ENCODE measurements around the gene GALNTL6.

GALNTL6 gene

DNA sequence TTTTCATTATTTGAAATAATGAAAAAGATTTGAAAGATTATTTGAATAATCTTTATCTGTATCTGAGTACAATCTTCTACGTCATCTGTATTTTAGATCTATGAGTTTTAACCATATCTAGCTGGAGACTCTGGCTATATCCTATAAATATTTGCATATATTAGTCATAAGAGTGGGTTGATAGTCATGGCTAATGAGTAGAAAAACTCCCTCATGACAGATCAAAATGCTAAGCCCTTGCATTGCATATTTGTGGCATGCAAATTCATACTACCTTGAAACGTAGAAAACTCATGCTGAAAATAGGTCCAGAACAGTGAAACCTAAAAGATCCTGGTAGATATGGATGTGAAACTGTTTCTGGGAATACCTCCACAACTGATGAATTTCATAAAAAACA, 291.3 kb downstream of the GALNTL6 start:
- no peak for DNase-seq (ENCODE audit: low read depth in 1 of 2, low spot score in 1 of 2)

DNA sequence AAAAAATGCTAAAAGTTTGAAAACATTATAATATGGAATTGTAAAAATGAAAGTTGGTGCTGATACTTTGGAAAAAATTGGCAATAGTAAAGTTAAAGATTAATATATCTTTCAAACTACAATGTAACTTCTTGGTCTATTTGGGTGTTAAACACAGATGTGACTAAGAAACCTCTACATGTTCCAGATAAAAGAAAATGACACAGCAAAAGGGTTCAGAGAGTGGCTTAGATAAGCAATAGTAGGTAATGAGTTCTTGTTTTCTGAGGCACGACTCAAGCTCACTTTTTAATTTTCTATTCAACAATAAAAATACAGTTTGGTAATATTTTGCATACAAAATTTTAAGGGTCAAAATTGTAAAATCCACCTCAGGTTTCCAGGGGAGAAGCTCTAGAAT, 292.7 kb downstream of the GALNTL6 start:
- DNase-seq (ENCODE audit: low read depth in 1 of 2, low spot score in 1 of 2), result no peak

DNA sequence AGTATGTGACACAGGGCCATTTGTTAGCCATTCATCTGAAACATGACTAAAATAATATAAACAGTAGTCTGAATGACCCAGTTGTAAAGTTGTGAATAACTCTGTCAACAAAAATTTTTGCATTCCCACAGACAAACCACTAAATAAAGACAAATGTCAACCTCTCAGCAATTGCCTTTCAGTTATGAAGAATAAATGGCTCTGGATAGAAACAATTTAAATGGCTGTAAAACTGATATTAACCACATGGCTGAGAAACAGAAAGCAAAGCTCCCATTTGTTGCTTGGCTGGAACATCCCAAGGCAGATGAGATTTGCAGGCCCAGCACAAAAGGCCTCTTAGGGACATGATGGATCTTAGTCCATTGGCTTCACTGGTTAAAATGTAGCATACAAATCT, 296.3 kb downstream of the GALNTL6 start:
- no peak for DNase-seq (ENCODE audit: low read depth in 1 of 2, low spot score in 1 of 2)

- no peak for DNase-seq (ENCODE audit: low read depth in 1 of 2, low spot score in 1 of 2)
These were observed 311.6 kb downstream of the GALNTL6 start for GRCh38 chr4:172124656-172125308.

GRCh38 chr4:172125443-172125842, 312.2 kb downstream of the GALNTL6 start:
- DNase-seq (ENCODE audit: low read depth in 1 of 2, low spot score in 1 of 2), result no peak

DNA sequence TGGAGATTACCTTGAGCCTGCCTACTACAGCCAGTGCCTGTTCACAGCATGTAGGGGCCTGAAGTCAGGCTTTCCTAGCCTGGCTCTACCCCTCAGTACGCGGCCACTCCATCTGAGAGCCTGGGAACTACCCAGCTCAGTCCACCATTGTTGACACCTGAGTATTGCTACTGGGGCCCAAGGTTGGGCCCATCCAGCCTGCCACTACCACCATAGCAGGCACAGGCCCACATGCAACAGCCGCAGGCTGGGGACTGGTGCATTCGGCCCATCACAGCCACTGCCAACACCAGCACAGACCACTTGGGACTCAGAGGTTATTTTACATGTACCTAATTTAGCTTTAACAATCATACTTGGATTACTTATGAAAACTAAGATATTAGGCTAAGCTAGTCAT, 314.0 kb downstream of the GALNTL6 start:
- DNase-seq (ENCODE audit: low read depth in 1 of 2, low spot score in 1 of 2), result no peak

DNA sequence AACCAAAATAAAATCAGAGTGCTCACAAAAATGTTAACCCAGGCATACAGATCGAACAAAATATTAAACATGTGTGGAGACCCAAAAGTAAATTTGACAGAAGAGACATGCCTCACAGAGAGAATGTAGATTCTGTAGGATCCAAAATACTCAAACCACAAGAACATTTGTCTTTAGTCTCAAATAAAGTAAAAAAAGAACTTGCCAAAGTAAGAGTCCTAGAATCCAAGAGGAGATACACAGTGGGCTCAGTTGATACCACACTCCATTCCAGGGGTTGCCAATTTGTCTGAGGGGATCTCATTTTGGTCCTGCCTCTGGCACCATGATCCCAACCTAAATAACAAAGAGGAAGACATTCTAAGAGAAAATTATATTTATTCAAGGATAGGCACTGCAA, 316.4 kb downstream of the GALNTL6 start:
- no peak for DNase-seq (ENCODE audit: low read depth in 1 of 2, low spot score in 1 of 2)

DNA sequence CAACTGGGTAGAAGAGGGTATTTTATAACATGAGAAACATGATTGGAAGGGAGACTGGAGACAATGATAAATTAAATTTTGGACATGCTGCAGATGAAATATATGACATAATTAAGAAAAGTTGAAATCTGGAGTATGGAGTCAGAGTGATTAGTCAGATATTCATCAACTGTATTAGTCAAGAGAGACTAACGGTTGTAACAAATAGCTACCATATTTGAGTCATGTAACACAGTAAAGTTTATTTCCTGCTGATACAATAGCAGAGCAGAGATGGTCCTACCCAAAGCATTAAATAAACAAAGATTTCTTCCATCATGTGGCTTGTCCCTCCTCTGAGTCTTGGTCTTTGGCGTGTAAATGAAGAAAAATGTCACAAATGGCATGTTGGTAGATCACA, 321.3 kb downstream of the GALNTL6 start:
- no peak for DNase-seq (ENCODE audit: low read depth in 1 of 2, low spot score in 1 of 2)

DNA sequence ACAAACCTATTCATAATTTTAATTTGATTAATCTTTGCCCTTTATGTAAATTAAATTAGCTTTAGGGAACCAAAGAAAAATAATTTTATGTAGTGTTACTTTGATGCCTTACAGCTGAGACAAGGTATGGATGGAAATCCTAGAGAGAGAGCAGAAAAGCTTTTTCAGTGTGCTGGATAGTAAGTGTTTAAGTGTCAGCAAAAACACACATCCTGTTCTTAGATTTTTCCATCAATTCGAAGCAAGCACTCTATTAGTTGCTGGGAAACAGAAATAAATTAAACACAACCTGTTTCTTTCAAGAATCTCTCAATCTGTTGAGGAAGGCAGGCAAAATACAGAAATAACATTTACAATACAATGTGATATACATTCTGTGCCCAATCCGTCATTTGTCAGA, 327.8 kb downstream of the GALNTL6 start:
- DNase-seq (ENCODE audit: low read depth in 1 of 2, low spot score in 1 of 2), result no peak

DNA sequence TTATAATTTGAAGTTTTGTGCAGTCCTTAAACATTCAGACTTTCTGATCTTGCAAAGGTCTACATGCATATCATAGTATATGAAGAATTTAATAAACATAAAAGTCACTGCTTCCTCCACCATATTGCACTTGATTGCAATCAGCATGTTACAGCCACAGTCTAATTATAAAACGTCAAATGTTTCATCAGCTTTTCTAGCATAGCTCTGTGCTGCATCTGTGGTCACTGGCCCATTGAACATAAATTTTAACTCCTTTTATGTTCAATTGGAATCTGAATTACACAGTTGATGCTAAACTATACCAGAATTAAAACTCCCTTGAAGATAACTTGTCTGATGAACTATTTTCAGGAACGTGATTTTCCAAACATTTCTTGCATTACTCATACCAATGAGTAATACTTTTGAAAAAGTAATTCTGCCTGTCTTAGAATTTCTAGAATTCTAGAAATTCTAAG, 329.1 kb downstream of the GALNTL6 start:
- DNase-seq (ENCODE audit: low read depth in 1 of 2, low spot score in 1 of 2), result no peak

DNA sequence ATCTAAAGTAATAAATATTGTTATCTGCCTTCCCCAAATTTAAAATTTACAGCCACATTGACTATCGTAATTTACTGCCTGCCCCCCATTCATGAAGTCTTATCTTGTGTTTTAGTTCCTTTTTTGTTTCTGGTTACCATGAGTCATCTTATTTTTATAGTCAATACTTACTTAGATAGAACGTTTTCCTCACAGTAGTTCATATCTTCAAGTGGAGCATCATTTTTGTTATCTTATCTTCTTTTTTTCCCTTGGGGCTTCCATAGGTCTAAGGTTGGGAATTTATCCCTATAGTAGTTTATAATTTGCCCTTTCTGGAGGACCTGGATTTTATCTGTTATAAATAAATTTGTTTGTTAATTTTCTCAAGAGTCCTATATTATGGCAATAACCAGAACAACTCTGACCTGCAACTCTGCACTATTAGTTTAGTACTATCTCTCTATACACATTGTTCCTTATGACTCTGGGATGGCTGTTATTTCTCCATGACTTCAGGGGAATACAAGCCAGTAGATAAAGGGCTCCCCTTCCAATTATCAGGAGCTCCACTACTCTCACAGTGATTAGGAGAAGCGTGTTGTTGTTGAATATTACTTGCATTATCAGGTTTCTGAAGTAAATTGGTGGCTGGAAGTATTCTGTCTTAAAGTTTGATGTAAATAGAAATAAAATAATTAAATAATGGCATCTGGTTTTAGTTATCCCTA, 330.6 kb downstream of the GALNTL6 start:
- DNase-seq (ENCODE audit: low read depth in 1 of 2, low spot score in 1 of 2), result no peak

DNA sequence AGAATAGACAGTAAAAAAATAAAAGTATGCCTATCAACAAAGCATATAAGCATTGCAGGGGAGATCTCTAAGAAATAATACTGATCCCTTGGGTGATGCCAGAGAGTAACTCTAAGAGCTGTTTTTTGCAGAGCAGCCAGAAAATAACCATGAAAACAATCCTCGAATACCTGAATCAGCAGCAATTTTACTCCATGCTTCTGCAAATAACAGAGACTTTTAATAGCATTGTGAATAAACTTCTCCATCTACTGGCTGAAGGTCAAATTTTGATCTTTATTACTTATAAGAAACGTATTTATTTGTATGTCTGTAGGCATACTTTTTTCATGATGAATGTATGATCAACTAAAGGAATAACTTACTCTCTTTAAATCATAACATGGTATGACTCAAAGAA, 334.5 kb downstream of the GALNTL6 start:
- no peak for DNase-seq (ENCODE audit: low read depth in 1 of 2, low spot score in 1 of 2)

DNA sequence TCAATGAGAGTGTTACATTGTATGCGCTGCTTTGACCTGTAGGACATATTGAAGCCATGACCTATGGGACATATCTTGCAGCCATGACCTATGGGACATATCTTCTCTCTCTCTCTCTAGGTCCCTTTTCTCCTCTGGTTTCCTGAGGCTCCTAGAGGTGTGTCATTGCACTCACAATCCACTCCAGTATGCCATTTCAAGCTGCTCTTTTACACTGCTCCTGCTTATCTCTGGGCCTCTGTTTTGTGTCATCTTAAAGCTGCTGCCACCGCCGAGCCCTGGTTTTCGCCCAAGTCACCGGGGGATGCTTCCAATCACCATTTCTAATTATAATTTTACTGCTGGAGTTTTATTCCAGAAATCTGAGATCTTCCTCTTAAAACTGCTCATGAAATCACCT, 336.1 kb downstream of the GALNTL6 start:
- no peak for DNase-seq (ENCODE audit: low read depth in 1 of 2, low spot score in 1 of 2)

GRCh38 chr4:172152284-172152683, 339.1 kb downstream of the GALNTL6 start:
- DNase-seq (ENCODE audit: low read depth in 1 of 2, low spot score in 1 of 2), result no peak

DNA sequence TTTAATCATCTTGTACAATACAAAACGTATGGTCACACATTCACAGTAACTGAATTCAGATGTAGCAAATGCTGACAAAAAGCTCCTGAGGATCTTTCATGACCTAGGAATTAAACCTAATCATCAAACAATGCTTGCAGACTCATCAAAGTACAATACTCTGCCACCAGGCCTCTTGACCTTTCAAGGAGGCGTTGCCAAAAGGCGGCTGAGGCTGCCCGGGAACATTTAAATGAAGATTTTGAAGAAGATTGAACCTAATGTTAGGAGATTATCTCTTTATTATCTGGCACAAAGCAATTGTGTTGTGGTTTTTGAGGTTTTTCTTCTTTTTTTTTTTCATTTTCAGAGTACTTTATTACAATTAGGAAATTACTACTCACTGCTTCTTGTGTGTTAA, 340.5 kb downstream of the GALNTL6 start:
- DNase-seq (ENCODE audit: low read depth in 1 of 2, low spot score in 1 of 2), result no peak

- no peak for DNase-seq (ENCODE audit: low read depth in 1 of 2, low spot score in 1 of 2)
These were observed 342.7 kb downstream of the GALNTL6 start for GRCh38 chr4:172155838-172156345.

DNA sequence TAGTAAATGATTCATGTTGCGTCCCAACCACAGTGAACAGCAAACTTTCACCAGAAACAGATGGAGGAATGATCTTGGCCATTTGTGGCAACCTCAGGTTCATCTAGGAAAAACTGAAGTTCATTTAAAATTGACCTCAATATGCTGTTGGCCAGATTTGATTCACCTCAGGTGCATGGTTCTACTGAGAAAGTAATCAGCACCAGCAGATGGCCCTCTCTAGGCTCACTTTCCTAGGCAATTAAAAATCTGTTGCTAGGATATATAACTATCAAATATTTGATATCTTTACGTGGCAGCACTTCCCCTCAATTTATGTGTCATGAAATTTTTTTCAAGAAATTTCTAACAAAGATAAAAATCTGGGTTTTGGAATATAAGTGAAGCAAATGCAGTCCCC, 344.7 kb downstream of the GALNTL6 start:
- no peak for DNase-seq (ENCODE audit: low read depth in 1 of 2, low spot score in 1 of 2)

- DNase-seq (ENCODE audit: low read depth in 1 of 2, low spot score in 1 of 2), result no peak
These were observed 350.0 kb downstream of the GALNTL6 start for GRCh38 chr4:172163215-172163614.

- DNase-seq (ENCODE audit: low read depth in 1 of 2, low spot score in 1 of 2), result no peak
These were observed 355.7 kb downstream of the GALNTL6 start for GRCh38 chr4:172168888-172169287.

- DNase-seq (ENCODE audit: low read depth in 1 of 2, low spot score in 1 of 2), result no peak
These were observed 356.7 kb downstream of the GALNTL6 start for GRCh38 chr4:172169871-172170270.

DNA sequence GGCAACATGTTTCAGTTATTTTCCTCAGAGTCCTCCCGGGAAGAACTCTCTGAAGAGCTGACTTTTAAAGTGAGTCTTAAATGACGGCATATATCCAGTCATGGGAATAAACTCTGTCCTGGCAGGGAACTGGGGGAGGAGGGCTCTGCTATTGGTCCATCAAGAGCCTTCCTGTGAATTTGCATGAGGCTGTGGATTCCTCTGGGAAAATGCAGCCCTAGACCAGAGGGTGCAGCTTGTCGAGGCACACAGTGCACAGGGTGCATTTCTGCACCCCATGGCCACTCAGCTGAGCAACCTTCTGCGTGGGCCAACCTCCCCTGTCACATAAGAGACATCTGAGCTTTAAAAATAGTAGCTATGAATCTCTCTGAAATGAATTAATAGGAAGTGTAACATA, 360.0 kb downstream of the GALNTL6 start:
- DNase-seq (ENCODE audit: low read depth in 1 of 2, low spot score in 1 of 2), result no peak

- DNase-seq (ENCODE audit: low read depth in 1 of 2, low spot score in 1 of 2), result no peak
These were observed 364.2 kb downstream of the GALNTL6 start for GRCh38 chr4:172177382-172177781.
